Neural cell (in vitro differentiated cells): ENCODE data around the gene NFASC. TPM values are rescaled to one million over a fixed set of nuclear protein-coding genes. Genes with fewer than 3 reads are reported as not detected.

Source experiments
- H2AFZ ChIP-seq: fragments of 200-600, 300-800 bp; sonication (generic), shearing (Covaris generic); 2 replicates; pipeline ENCODE4 v1.6.0; 2014; ENCODE audit warnings: low read depth, mild to moderate bottlenecking, antibody characterized with exemption, low read length, moderate library complexity
- H3F3A ChIP-seq: fragments of 200-600 bp; shearing (Covaris generic); 2 replicates; pipeline ENCODE4 v1.6.1; 2016; ENCODE audit warnings: mild to moderate bottlenecking, moderate library complexity, mixed read lengths, antibody characterized with exemption, low read length; ENCODE audit not compliant: insufficient read depth, poor library complexity, severe bottlenecking
- H3K27ac ChIP-seq: fragments of 200-600, 300-800 bp; sonication (generic), shearing (Covaris generic); 2 replicates; pipeline ENCODE4 v1.5.1; 2014; ENCODE audit warnings: mild to moderate bottlenecking, low read length, moderate library complexity
- H3K27me3 ChIP-seq: fragments of 300-800, 200-600 bp; sonication (generic), shearing (Covaris generic); 2 replicates; pipeline ENCODE4 v1.6.0; 2014; ENCODE audit warnings: mild to moderate bottlenecking, low read depth, low read length, moderate library complexity; ENCODE audit not compliant: insufficient read depth
- H3K36me3 ChIP-seq: fragments of 300-800, 200-600 bp; sonication (generic), shearing (Covaris generic); 2 replicates; pipeline ENCODE4 v1.5.1; 2014; ENCODE audit warnings: mild to moderate bottlenecking, antibody characterized with exemption, low read length, moderate library complexity; ENCODE audit not compliant: insufficient read depth
- H3K4me2 ChIP-seq: fragments of 300-800, 200-600 bp; sonication (generic), shearing (Covaris generic); 2 replicates; pipeline ENCODE4 v1.6.0; 2014; ENCODE audit warnings: mild to moderate bottlenecking, low read length
- H3K4me3 ChIP-seq: fragments of 300-800, 200-600 bp; sonication (generic), shearing (Covaris generic); 2 replicates; pipeline ENCODE4 v1.5.1; 2014; ENCODE audit warnings: mild to moderate bottlenecking, low read length, moderate library complexity
- H3K79me2 ChIP-seq: fragments of 200-600 bp; shearing (Covaris generic); replicated peaks from 2 replicates; pipeline ENCODE4 v1.6.0; 2014; ENCODE audit warnings: mild to moderate bottlenecking, low read length, moderate library complexity; ENCODE audit not compliant: insufficient read depth
- H3K9ac ChIP-seq: fragments of 300-800, 200-600 bp; sonication (generic), shearing (Covaris generic); 2 replicates; pipeline ENCODE4 v1.6.1; 2016; ENCODE audit warnings: mild to moderate bottlenecking, low read length, mixed read lengths
- H3K9me2 ChIP-seq: fragments of 200-600 bp; shearing (Covaris generic); 2 replicates; pipeline ENCODE4 v1.6.1; 2016; ENCODE audit warnings: mild to moderate bottlenecking, low read length, mixed read lengths; ENCODE audit not compliant: insufficient read depth
- H3K9me3 ChIP-seq: fragments of 200-600, 300-800 bp; sonication (generic), shearing (Covaris generic); 2 replicates; pipeline ENCODE4 v1.6.1; 2016; ENCODE audit warnings: mild to moderate bottlenecking, mixed run types, low read length, moderate library complexity, mixed read lengths
- H4K20me1 ChIP-seq: fragments of 200-600 bp; shearing (Covaris generic); 2 replicates; pipeline ENCODE4 v1.6.1; 2016; ENCODE audit warnings: mild to moderate bottlenecking, mixed run types; ENCODE audit not compliant: insufficient read depth
- EP300 ChIP-seq: fragments of 450-650 bp; conservative IDR thresholded peaks from 2 replicates; pipeline ENCODE4 v1.6.1; 2014; ENCODE audit warnings: antibody characterized with exemption, mild to moderate bottlenecking, moderate library complexity; ENCODE audit not compliant: poor library complexity, severe bottlenecking
- EZH2 ChIP-seq: fragments of 200-600, 300-800 bp; shearing (Covaris generic), sonication (generic); IDR thresholded peaks from 2 replicates; pipeline ENCODE4 v1.6.1; 2014; ENCODE audit warnings: antibody characterized with exemption, low read length, borderline replicate concordance, mild to moderate bottlenecking; ENCODE audit not compliant: insufficient read depth, poor library complexity, severe bottlenecking
- MXI1 ChIP-seq: fragments of 450-650 bp; conservative IDR thresholded peaks from 2 replicates; pipeline ENCODE4 v1.6.1; 2014; ENCODE audit warnings: antibody characterized with exemption, mild to moderate bottlenecking; ENCODE audit not compliant: poor library complexity, severe bottlenecking
- POLR2AphosphoS5 ChIP-seq: IDR thresholded peaks from 2 replicates; pipeline ENCODE4 v1.6.1; 2012
- RAD21 ChIP-seq: fragments of 450-650 bp; conservative IDR thresholded peaks from 2 replicates; pipeline ENCODE4 v1.6.1; 2014; ENCODE audit warnings: antibody characterized with exemption, mild to moderate bottlenecking, moderate library complexity
- SMC3 ChIP-seq: fragments of 450-650 bp; conservative IDR thresholded peaks from 2 replicates; pipeline ENCODE4 v1.6.1; 2014; ENCODE audit warnings: antibody characterized with exemption, mild to moderate bottlenecking, moderate library complexity; ENCODE audit not compliant: poor library complexity
- polyA plus RNA-seq: library from polyadenylated mRNA; depleted of rRNA; stranded (reverse); fragments of >200 nt; gene quantifications from 2 replicates; pipeline ENCODE4 v1.2.3, GENCODE V29; 2014
- TF ChIP-seq, protein P1 (sequence below): IDR thresholded peaks from 2 replicates; pipeline ENCODE4 v1.6.1; 2012; ENCODE audit warnings: borderline replicate concordance
- TF ChIP-seq, protein P2 (sequence below): fragments of 450-650 bp; IDR thresholded peaks from 2 replicates; pipeline ENCODE4 v1.5.1; 2014; ENCODE audit warnings: antibody characterized with exemption, mild to moderate bottlenecking, moderate library complexity; ENCODE audit not compliant: poor library complexity, severe bottlenecking

NFASC gene
- polyA plus RNA-seq, 1 donor from 2014 or later: 23.9 TPM

DNA sequence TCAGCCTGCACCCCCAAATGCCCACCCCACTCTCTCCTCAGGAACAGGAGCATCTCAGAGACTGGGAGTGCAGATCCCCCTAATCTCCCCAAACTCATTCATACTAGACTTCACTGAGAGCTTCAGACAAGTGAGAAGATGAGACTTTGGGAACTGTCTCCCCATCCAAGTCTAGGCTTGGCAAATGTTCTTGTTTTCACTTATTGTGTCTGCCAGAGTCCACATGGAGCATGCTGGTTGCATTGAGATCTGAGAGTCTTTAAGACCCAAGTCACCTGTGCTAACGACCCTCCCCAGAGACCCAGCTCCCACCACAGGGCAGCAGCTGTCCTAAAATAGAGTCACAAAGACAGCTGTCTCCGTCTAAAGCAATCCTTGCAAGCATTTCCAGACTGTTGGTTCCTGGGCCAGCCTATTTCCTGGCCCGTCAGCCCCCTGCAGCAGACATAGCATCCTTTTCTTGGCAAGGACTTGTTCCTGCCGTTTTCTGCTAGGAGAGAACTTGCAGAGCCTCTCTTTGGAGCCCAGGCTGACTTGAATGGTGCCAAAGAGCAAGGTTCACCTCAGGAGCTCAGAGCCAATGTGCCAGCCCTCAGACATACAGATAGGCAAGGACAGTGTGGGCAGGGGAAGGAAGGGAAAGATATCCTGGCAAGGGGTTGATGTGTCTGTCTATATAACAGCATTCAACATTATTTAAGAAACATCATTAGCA, 170.5 kb downstream of the NFASC start:
- Histone ChIP-seq H3K79me2 (no peaks in the 10 kb centered on the region), H2AFZ (no peak overlapping the region), H3F3A (no peaks in the 10 kb centered on the region), H3K27ac (no peak overlapping the region), H3K4me3 (no peak overlapping the region), H3K27me3 (peaks cover 10% of the 10 kb centered on the region), H4K20me1 (no peaks in the 10 kb centered on the region), H3K9me3 (no peaks in the 10 kb centered on the region), H3K4me2 (no peak overlapping the region), H3K36me3 (no peaks in the 10 kb centered on the region), H3K9ac (no peak overlapping the region), H3K9me2 (no peaks in the 10 kb centered on the region)
- TF ChIP-seq SMC3 (no peak), EZH2 (no peak), RAD21 (no peak), EP300 (no peak), MXI1 (no peak), POLR2AphosphoS5 (no peak)
- TF ChIP-seq, protein P1, sequence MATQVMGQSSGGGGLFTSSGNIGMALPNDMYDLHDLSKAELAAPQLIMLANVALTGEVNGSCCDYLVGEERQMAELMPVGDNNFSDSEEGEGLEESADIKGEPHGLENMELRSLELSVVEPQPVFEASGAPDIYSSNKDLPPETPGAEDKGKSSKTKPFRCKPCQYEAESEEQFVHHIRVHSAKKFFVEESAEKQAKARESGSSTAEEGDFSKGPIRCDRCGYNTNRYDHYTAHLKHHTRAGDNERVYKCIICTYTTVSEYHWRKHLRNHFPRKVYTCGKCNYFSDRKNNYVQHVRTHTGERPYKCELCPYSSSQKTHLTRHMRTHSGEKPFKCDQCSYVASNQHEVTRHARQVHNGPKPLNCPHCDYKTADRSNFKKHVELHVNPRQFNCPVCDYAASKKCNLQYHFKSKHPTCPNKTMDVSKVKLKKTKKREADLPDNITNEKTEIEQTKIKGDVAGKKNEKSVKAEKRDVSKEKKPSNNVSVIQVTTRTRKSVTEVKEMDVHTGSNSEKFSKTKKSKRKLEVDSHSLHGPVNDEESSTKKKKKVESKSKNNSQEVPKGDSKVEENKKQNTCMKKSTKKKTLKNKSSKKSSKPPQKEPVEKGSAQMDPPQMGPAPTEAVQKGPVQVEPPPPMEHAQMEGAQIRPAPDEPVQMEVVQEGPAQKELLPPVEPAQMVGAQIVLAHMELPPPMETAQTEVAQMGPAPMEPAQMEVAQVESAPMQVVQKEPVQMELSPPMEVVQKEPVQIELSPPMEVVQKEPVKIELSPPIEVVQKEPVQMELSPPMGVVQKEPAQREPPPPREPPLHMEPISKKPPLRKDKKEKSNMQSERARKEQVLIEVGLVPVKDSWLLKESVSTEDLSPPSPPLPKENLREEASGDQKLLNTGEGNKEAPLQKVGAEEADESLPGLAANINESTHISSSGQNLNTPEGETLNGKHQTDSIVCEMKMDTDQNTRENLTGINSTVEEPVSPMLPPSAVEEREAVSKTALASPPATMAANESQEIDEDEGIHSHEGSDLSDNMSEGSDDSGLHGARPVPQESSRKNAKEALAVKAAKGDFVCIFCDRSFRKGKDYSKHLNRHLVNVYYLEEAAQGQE: no peak
- TF ChIP-seq, protein P2, sequence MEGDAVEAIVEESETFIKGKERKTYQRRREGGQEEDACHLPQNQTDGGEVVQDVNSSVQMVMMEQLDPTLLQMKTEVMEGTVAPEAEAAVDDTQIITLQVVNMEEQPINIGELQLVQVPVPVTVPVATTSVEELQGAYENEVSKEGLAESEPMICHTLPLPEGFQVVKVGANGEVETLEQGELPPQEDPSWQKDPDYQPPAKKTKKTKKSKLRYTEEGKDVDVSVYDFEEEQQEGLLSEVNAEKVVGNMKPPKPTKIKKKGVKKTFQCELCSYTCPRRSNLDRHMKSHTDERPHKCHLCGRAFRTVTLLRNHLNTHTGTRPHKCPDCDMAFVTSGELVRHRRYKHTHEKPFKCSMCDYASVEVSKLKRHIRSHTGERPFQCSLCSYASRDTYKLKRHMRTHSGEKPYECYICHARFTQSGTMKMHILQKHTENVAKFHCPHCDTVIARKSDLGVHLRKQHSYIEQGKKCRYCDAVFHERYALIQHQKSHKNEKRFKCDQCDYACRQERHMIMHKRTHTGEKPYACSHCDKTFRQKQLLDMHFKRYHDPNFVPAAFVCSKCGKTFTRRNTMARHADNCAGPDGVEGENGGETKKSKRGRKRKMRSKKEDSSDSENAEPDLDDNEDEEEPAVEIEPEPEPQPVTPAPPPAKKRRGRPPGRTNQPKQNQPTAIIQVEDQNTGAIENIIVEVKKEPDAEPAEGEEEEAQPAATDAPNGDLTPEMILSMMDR: no peak

DNA sequence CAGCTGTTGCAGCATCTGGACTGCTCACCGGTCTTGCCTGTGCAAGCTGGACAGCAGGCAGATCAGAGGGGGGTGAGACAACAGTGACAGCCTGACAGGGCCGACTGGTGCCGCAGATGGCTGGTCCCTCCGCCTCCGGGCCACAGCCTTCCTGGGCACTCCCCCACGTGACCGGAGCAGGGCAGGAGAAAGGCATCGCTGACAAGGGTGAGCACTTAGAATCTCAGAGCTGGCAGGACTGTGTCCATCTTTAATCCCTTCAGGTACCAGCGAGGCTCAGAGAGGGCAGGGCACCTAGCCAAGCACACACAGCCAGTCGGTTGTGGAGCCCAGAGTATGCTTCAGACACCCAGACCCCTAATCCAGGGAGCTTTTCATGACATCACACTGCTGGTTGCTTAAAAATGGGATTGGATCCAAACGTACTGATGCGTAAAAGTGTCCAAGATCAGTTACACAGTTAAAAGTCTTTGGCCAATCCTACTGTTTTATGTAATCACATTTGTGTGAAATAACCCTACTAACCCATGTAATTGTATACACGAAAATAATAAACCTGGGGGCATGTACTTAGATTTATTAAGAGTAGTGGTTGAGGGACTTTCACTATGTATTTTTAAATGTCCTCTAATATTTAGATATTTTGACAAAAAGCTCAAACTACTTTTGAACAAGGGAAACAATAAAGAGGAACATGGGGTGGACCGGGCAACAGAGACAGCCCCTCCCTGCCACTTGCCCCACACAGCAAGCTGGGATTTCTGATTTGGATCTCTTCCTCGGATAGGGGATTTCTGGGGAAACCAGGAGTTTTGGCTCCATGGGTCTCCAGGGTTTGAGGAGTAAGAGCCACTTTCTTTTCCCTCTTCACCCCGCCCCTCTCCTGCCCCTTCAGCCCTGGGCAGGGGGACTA, 171.6 kb downstream of the NFASC start:
- no peaks in the 10 kb centered on the region for H4K20me1 ChIP-seq
- no peaks in the 10 kb centered on the region for H3K36me3 ChIP-seq
- H3K9me3 ChIP-seq: no peaks in the 10 kb centered on the region
- H2AFZ ChIP-seq: peak overlapping the region; percentile 27
- no peak overlapping the region for H3K4me2 ChIP-seq
- no peaks in the 10 kb centered on the region for H3K79me2 ChIP-seq
- no peak overlapping the region for H3K27ac ChIP-seq
- H3F3A ChIP-seq: no peaks in the 10 kb centered on the region
- no peaks in the 10 kb centered on the region for H3K9me2 ChIP-seq
- H3K4me3 ChIP-seq: peak overlapping the region; percentile 61
- H3K9ac ChIP-seq: peak overlapping the region; percentile 53
- peaks cover 10% of the 10 kb centered on the region for H3K27me3 ChIP-seq
- TF ChIP-seq POLR2AphosphoS5 (no peak), SMC3 (no peak), EP300 (no peak), MXI1 (no peak), EZH2 (no peak), RAD21 (no peak)
- TF ChIP-seq, protein P2: no peak
